Measurements from ENCODE around the gene TPM2.

The TPM2 gene

DNA sequence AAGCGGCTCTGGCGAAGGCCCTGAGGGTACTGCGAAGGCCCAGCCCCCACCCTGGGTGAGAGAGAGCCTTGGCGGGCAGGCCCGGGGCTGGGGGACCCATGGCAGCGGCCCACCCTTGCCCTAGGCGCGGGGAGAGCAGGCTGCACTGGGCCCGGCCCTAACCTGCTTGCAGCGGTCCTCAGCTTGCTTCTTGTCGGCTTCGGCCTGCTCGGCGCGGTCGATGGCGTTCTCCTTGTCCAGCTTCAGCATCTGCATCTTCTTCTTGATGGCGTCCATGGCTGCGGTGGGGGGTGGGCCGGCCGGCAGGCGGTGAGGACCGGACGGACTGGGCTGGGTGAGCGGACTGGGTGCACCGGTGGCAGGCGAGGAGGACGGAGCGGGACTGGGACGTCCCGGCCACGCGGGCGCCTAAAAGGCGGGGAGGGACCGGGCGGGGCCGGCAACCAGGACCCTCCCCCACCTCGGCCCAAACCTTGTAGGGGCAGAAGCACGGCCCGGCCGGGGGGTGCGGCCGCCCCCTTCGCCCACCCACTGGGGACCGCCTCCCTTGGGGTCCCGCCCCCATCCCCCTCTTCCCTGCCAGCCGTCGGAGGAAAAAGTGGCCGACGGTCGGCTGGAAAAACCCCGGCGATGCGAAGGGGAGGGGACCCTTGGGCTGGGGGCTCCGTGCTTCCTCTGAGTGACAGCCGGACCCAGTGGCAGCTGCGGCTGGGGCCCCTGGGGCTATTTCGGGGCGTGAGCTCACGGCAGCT lies at the start of gene TPM2:
TSS of gene TPM2 (minus strand) at position 384 of the 752 bp plus-strand sequence. CDS start at position 276, 108 bp downstream.
- no peak for DNase-seq

- DNase-seq, result no peak
Measured at GRCh38 chr9:35738924-35739323, 49.2 kb upstream of the TPM2 start.

DNA sequence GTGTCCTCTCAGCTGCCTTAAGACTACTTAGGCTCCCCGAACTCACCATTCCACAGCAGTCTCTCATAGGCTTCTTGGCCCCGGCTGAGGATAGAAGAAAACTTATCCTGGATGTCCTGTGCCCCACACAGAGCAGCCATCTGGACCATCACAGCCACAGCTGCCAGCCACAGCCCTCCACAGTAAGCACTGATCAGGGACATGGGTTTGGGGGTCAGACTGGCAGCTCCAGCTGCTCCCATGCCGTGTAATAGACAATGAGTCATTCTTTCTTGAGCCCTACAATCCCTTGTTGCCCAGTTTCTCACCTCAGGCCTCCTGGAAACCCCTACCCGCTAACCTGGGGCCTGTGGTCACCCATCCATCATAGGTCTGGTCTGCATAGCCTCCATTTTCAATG lies 48.5 kb upstream of the TPM2 start:
- no peak for DNase-seq

DNA sequence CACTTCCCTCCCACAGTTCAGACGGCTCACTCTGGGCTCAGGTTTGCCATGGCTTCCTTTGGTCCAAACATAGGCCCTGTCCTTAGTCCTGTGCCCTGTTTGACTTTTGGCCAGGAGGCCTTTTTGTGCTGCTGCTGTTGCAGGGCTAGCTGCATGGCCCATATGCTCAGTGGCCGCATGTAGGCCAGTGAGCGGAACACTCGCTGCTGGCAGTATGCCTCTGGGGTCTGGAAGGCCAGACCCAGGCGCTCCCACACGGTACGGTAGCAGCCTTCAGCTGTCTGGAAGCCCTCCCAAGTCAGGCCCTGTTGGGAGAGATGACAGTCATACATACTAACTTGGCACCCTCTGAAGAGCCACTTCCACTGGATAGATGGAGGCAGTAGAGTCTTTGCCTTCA lies 47.4 kb upstream of the TPM2 start:
- no peak for DNase-seq

DNA sequence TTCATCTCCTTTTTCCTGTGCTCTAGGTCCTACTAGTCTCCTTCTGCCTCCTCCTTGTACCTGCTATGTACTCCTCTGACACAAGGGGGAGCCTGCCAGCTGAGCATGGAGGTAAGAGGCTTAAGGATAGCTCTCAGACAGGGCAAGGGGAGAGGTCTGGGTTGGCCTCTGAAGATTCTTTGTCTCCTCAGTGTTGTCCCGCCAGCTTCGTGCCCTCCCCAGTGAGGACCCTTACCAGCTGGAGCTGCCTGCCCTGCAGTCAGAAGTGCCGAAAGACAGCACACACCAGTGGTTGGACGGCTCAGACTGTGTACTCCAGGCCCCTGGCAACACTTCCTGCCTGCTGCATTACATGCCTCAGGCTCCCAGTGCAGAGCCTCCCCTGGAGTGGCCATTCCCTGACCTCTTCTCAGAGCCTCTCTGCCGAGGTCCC lies 46.5 kb upstream of the TPM2 start:
- no peak for DNase-seq

DNA sequence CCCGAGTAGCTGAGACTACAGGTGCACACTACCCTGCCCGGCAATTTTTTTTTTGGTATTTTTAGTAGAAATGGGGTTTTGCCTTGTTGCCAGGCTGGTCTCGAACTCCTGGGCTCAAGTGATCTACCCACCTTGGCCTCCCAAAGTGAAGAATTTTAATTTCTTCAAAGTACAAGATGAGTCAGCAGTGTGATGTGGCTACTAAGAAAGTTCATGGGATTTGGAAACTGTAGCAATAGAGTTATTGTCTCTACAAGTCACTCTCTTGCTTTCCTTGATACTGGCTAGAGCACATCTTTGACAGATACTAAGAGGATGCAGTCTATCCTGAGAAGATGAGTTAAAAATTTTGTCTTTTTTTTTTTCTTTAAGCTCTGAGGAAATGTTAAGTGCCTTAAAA lies 44.4 kb upstream of the TPM2 start:
- DNase-seq, result no peak

DNA sequence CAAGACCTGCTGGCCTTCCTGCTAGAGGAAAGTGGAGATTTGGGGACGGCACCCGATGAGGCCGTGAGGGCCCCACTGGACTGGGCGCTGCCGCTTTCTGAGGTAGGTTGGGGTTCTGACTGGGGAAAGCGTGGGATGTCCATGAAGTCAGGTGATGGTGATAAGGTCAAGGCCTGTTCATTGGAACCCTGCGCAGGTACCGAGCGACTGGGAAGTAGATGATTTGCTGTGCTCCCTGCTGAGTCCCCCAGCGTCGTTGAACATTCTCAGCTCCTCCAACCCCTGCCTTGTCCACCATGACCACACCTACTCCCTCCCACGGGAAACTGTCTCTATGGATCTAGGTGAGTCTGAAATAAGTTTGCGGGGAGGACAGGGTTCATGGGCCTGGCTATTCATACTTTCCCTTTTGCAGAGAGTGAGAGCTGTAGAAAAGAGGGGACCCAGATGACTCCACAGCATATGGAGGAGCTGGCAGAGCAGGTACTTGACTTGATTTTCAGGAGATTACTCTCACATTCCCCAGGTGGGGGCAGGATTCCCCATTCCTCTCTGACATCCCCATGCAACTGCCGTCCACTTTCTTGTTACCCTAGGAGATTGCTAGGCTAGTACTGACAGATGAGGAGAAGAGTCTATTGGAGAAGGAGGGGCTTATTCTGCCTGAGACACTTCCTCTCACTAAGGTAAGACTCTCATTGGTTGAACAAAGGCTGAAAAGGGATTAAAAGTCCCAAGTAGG lies 43.2 kb upstream of the TPM2 start:
- DNase-seq, result no peak

- DNase-seq, result peak; percentile 94
Measured at GRCh38 chr9:35732185-35732799, 42.6 kb upstream of the TPM2 start, which contains the start of the genes CREB3 and TLN1. CREB3 (plus strand) TSS chr9:35732666; CDS start chr9:35732773, 107 bp downstream. TLN1 (minus strand) TSS chr9:35732195; CDS start chr9:35725694, 6,501 bp downstream.

GRCh38 chr9:35731415-35732184 lies 41.9 kb upstream of the TPM2 start:
- no peak for DNase-seq

DNA sequence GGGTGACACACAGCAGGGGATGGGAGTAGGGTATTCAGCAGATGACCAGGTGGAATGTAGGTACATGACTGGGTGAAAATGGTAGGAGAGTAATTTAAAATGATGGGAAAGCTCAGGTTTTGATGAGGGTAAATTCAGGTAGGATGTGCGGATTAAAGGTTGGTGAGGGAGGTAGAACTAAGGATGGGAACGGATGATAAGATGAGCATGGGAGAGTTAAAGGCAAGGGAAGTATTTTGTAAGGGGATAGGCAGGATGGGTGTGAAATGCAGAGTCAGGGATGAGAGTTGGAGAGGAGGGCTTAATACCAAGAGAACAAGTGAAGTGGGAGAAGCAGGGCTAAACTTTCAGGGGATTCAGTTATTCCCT lies 40.7 kb upstream of the TPM2 start:
- no peak for DNase-seq

DNA sequence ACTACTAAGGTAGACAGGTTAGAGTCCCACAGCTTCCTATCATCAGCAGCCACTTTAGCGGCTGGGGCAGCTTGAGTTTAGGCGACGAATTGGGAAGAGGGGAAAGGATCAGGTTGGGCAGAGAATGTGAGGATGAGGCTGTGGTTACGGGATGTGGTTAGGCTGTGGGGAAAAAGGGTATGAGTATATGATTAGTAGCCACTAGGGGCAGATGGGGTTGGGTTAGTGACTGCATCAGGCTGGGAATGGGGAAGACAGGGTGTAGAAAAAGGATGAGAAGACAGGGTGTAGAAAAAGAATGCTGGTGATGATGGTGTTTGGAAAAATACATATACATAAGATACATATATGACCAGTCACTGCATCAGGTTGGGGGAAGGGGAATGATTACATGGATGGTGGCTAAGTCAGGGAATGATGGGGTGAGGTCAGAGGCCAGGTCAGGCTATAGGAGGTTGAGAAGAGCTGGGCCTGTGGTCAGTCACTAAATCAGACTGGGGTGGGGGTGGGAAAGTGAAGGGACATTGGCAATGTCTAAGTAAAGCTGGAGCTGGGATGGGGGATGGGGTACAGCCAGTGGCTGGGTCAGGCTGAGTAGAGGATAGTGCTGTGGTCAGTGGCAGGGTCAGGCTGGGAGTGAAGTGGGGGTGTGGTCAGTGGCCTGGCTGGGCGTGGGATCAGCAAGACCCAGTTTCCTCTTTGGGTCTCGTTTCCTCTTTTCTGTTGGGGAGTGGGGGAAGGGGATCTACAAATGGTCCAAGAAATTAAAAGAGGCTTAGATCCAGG lies 40.2 kb upstream of the TPM2 start:
- no peak for DNase-seq

DNA sequence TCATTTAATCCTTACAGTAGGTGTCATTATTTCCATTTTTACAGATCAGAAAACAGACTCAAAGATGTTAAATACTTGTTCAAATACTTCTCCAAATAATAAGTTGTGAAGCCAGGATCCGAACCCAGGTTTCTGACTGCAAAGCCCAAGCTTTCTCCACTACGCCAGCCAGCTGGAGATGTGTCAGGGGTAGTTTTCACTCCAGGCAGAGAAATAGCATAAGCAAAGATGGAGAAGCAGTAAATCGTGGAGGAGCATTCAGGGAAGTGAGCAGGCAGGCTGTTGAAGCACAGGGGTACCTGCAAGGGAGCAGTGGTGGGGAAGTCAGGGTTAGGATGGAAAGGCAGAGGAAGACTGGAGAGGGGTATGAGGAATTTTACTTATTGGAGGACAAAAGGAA lies 39.4 kb upstream of the TPM2 start:
- DNase-seq, result no peak

DNA sequence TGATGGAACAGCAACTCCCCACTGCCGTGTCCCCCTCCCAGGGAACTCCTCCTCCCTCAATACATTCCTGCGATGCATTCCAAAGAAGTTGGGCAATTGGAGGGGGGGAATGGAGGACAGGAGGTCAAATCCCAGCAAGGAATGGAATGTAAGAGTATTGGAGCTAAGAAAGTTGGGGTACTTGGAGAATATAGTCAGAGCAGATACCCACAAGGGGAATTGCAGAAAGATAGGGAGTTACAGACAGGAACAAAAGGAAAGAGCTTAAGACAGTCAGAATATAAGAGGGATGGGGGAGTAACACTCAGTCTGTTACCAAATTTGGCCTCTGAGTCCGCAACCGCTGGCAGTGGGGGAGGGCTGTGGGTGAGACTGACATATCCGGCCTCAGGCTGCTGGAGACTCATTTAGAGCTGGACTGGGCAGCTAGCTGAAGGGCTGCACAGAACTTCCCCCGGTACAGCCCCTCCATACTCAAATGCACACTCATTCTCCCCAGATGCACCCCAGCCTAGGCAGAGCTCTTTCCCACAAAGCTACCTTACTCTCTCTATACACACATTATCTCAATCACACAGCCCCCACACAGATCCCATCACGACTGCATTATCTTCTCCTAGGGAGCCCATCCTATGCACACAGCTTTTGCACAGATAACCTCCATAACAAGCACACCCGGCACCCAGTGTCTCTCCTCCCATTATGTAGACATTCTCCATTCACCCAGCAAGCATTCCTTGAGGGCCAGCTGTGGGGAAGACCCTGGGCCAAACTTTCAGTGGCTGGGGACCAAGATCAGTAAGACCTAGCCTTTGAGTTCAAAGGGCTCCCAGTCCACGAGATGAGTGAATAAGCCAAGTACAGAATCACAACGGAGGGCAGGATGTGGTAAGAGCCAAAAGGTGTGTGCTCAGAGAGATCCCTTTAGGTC lies 38.6 kb upstream of the TPM2 start:
- DNase-seq, result no peak

DNA sequence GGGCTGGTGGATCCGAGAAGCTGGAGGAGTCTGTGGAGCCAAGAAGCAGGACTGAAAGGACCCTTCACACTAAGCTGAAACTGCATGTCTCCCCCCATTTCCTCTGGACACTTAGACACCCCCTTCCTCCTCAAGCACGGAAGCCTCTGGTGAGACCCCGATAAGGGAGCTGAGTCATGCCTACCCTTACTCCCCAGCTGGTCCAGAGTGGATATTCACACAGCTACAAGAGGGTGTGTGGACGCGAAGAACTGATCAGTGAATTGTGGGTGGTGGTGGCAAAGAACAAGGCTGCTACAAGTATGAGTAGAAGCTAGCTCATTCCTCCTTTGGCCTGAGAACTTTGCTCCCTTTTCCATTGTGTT lies 37.9 kb upstream of the TPM2 start:
- DNase-seq, result no peak

GRCh38 chr9:35726931-35727330 lies 37.2 kb upstream of the TPM2 start:
- no peak for DNase-seq

GRCh38 chr9:35725362-35725761 lies 35.6 kb upstream of the TPM2 start:
- DNase-seq, result no peak

DNA sequence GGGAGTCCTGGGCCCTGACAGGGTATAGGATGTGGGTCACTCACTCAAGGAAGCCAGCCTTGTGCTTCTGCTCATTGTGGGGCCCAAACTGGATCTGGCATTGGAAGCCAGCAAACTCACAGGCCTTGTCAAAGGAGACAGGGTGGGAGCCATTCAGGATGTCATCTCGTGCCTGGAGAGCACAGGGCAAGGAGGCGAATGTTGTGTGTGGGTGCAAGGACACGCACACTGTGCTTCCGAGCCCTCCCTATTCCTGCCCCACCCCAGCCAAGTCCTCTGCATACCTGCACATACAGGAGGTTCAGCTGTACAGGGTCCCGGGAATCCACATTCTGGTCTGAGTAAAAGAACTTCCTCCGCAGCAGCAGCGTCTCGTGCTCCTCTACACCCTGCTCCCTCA lies 34.2 kb upstream of the TPM2 start:
- DNase-seq, result no peak

DNA sequence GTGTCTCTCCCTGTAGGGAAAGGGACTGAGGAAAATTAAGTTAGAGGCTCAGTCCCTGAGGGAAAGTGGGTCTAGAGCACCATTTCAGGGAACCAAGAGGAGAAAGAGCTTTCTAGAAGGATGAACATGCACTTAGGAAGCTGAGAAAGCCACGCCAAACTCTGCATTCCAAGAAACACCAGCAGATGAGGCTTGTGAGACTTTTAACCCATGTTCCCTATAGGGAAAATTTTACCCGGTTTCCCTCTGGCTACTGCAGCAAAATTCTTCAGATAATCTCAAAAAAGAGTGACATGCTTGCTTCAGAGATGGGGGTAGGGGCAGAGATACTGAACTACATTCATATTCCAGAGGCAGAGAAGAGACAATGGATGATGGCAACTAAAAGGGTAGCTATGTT lies 33.7 kb upstream of the TPM2 start:
- no peak for DNase-seq

GRCh38 chr9:35719546-35719945 lies 29.8 kb upstream of the TPM2 start:
- DNase-seq, result no peak

GRCh38 chr9:35718721-35719511 lies 29.2 kb upstream of the TPM2 start:
- no peak for DNase-seq
